HG03135 (cell line): ENCODE results near the gene SEC23A.
A peak's percentile ranks its signal among the peaks of the same experiment; 100 is the strongest.
"Not testable (repeated sequence)": the region's sequence is repeated elsewhere in the genome, so short reads cannot be mapped to it uniquely, and the experiment has no call there.

ENCODE experiments used
- ATAC-seq: cut with Tn5 transposase; IDR thresholded peaks from one replicate; pipeline ENCODE4 v1.9.1; 2021; ENCODE audit warnings: mild to moderate bottlenecking, moderate library complexity; ENCODE audit not compliant: unreplicated experiment

SEC23A gene

DNA sequence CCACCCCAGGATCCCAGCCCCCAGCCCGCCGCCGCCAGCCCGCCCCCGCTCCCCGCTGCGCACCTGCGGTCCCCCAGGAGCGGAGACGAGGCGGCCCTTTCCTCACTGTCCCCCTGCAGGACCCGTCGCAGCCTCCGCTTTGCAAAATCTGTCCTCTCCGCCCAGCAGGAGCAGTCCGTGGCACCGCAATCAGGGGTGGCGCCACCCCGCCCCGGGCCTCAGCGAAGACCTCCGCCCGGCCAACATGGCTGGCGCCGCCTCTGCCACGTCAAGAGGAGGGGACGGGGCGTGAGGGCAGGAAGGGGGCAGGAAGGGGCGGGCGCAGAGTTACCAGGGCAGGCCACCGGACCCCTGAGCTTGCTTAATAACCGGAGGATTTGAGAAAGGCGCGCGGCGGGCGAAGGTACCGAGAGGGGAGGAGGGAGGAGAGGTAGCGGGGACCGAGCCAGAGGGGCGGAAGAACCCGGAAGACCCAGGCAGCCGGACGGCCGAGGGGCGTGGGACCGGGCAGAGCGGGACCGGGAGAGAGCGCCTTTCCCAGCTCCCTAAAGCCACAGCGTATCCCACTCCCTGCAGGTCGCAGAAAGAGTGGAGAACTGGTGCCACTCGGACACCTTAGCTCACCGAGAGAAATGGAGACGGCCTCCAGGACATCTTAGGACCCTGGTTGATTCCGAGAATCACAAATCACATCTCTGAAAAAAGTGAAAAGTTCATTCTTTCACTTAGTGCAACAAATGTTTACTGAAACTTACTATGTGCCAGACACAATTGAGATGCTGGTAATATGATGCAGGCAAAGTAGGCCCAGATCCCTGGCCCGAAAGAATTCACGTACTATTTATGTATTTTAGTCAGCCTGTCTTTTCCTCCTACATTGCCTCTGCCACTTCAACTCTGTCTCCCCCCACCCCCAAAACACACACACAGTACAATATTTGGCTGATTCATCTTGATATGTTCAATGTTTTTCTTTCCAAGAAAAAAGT lies at the start of gene SEC23A:
TSS of gene SEC23A (minus strand) at position 267 of the 989 bp plus-strand sequence. CDS start 7,117 bp downstream, outside the sequence.
- ATAC-seq: peak; percentile 92

- ATAC-seq: no peak
Measured at GRCh38 chr14:39145266-39145966, 42.4 kb upstream of the SEC23A start.

DNA sequence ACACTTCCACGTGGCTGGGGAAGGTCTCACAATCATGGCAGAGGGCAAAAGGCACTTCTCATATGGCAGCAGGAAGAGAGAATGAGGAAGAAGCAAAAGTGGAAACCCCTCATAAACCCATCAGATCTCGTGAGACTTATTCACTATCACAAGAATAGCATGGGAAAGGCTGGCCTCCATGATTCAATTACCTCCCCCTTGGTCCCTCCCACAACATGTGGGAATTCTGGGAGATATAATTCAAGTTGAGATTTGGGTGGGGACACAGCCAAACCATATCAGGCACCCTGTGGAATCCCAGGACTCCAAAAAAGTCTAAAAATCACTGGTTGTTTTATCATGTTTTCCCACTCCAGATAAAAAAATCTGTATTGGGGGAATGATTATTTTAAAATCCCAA lies 40.2 kb upstream of the SEC23A start:
- ATAC-seq: not testable (repeated sequence)

- not testable (repeated sequence) for ATAC-seq
Measured at GRCh38 chr14:39141623-39142022, 38.6 kb upstream of the SEC23A start.

GRCh38 chr14:39140170-39140569 lies 37.1 kb upstream of the SEC23A start:
- ATAC-seq: no peak

DNA sequence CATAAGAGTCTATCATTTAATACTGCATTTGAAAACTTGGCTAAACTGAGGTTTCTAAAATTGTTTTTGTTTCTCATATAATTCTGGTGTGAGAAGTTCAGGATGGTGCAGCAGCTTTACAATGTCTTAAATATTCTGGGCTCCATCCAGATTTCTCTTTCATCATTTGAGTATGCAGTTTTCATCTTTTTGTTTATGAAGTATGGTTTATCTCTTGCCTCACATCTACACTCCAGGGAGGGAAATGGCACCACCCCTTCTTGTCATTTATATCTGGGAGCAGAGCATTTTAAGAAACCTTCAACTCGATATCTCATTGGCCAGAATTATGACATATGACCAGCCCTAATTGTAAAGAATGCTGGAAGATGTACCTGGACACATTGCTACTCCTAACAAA lies 35.4 kb upstream of the SEC23A start:
- no peak for ATAC-seq

DNA sequence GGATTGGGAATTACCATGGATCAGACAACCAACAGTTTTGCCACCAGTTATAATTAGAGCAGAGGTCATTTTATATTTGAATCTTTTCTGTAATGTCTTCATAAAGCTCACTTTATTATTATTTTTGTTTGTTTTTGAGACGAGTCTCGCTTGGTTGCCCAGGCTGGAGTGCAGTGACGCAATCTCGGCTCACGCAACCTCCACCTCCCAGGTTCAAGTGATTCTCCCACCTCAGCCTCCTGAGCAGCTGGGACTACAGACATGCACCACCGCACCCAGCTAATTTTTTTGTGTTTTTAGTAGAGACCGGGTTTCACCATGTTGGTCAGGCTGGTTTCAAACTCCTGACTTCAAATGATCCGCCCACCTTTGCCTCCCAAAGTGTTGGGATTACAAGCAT lies 34.8 kb upstream of the SEC23A start:
- ATAC-seq: not testable (repeated sequence)

- no peak for ATAC-seq
Measured at GRCh38 chr14:39122330-39123138, 19.5 kb upstream of the SEC23A start.

DNA sequence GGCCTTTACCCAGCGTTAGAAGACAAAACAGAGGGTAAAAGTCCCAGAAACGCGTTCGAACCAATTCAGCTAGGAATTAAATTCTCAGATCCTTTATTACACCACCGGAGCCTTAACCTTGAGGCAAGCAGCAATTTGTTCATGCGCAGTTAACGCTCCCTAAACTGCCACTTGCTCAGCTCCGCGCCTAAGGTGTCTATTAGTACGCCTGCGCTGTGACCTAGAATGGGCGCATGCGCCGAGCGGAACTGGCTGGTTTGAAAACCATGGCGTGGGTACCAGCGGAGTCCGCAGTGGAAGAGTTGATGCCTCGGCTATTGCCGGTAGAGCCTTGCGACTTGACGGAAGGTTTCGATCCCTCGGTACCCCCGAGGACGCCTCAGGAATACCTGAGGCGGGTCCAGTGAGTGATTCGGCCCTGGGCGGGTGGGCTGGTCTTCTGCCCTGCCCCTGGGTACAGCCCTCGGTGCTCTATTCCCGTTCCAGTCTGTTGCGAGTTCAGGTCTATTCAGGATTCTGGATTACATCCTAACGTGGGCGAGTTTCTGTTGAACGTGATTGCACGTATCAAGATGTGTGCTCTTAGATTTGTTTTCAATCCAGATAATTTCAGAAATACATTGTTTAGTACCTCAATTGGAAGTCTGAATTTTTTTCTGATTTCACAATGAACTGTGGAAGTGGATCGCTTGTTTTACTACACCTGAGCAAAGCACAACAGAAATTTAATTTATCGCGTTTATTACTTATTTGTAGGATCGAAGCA lies 11.2 kb upstream of the SEC23A start, which contains the start of gene GEMIN2:
TSS of gene GEMIN2 (plus strand) at position 251 of the 766 bp plus-strand sequence. CDS start at position 267, 16 bp downstream.
- peak; percentile 87 for ATAC-seq

DNA sequence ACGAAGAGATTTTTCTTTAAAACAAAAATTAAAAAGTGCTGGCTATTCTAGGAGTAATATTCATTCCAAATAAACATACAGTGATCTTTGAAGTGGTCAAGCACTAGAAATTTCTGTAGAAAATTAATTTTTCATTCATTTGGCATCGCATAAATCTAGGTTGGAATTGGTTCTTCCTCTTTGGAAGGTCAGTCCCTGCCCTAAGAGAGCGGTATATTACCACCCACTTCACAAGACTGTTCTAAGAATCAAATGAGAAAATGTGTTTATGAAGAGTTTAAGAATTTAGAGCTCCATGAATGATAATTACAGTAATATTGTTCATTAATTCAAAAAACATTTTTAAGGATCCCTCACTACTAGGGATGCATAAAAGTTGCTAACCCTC lies 10.6 kb upstream of the SEC23A start:
- ATAC-seq: no peak

GRCh38 chr14:39109893-39110715 lies 7.1 kb upstream of the SEC23A start:
- ATAC-seq: no peak

DNA sequence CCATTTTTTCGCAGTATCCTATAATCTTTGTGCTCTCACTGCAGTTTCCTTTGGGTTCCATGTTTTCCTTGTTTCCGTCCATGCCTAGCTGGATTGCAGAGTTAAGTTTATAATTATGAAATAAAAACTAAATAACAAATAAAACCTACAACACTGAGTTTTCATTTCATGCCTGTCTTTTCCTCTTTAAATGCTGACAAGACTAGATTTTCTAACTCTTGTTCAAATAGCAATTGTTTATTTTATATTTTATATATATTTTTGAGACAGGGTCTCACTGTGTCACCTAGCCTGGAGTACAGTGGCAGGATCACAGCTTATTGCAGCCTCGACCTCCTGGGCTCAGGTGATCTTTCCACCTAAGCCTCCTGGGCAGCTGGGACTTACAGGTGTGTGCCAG lies 5.8 kb upstream of the SEC23A start:
- no peak for ATAC-seq

DNA sequence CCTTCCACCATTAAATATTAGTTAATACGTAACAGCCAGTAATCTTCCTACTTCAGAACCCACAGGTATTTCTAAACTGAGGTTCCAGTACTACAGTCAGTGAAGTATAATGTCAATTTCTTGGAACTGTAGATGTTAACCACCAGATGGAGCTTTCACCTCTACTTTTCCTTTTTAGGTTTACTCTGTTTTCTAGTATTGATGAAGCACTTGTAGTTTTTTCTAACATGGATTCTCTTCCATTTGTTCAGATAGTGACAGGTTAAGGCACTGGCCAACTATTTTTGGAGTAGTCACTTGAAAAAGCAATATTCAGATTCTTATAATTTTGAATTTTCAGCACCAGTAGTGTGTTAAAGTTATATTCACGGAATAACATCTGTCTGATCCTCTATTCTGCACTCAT lies 4.6 kb upstream of the SEC23A start:
- no peak for ATAC-seq

- ATAC-seq: not testable (repeated sequence)
Measured at GRCh38 chr14:39104078-39104801, 1.2 kb upstream of the SEC23A start.

- peak; percentile 18 for ATAC-seq
Measured at GRCh38 chr14:39102265-39102968, 618 bp downstream of the SEC23A start.

DNA sequence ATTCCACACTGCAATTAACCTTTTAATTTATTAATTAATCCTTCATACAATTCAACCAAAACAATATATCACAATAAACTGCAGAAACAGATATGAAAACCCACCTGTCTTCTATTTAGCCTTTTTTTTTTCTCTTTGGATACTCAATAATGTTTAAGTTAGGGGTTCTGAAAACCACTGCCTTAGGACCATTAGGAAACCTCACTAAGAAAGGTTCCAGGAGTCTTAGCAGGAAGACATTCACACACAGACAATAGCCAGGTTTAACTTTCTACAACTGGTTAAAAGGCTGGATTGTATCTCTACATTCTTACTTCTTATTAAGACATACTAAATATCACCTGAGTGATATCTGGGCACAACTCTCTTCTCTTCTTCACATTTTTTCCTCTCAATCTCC lies 3.3 kb downstream of the SEC23A start:
- ATAC-seq: no peak

- not testable (repeated sequence) for ATAC-seq
Measured at GRCh38 chr14:39099215-39099614, 3.8 kb downstream of the SEC23A start.

DNA sequence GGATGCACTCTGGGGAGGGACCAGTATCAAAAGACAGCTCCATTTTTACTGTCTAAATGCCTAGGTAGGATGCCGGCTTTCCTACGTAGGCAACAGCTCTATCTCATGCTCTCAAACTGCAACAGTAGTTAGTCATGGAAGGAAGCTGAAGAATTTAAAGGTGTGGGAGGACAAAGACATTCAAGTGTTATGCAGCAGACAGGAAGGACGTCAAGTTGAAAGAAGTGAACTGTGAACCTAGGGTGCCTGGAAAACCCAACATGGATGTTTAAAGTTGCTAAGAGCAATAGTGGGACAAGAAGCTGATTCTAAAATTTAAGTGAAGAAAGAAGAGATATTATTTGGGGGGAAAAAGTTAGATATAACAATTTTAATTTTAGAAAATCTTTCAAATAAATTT lies 5.9 kb downstream of the SEC23A start:
- no peak for ATAC-seq
